Measurements from ENCODE around the gene PAK5. TPM values are rescaled to one million over a fixed set of nuclear protein-coding genes. Genes with fewer than 3 reads are reported as not detected.

The PAK5 gene
- total and polyA plus RNA-seq, 2 donors (not counting 1 experiment from before 2014, with no cell fraction given): not detected

- no peak overlapping the region for H3K4me3 Mint-ChIP-seq
- Histone ChIP-seq H3K27ac (ENCODE audit: low read length in 2 of 2) (no peak overlapping the region), H3K4me1 (ENCODE audit: control insufficient read depth in 2 of 2, insufficient read depth in 2 of 2, low read length in 2 of 2) (no peaks in the 10 kb centered on the region), H3K4me3 (ENCODE audit: control extremely low read depth in 1 of 5, extremely low read depth in 1 of 5, insufficient read depth in 1 of 5, low read depth in 2 of 5, low read length in 4 of 5) (no peak overlapping the region), H4K20me1 (ENCODE audit: control insufficient read depth, insufficient read depth, low read length, poor library complexity, severe bottlenecking) (no peaks in the 10 kb centered on the region), H3K36me3 (replicated peaks in 1 of 2; ENCODE audit: control extremely low read depth in 1 of 2, control insufficient read depth in 1 of 2, extremely low read depth in 1 of 2, insufficient read depth in 2 of 2, low read length in 1 of 2) (no peaks in the 10 kb centered on the region), H3K9me3 (ENCODE audit: control extremely low read depth in 1 of 3, control insufficient read depth in 2 of 3, insufficient read depth in 1 of 3, low read length in 2 of 3) (no peaks in the 10 kb centered on the region), H2AFZ (ENCODE audit: insufficient read depth, low read depth, low read length, poor library complexity, severe bottlenecking) (no peak overlapping the region), H3K9ac (ENCODE audit: low read length) (no peak overlapping the region), H3K4me2 (replicated peaks; ENCODE audit: low read depth, low read length, poor library complexity, severe bottlenecking) (no peak overlapping the region), H3K27me3 (replicated peaks in 1 of 4; ENCODE audit: control extremely low read depth in 1 of 4, control insufficient read depth in 3 of 4, insufficient read depth in 4 of 4, low read length in 3 of 4) (no peaks in the 10 kb centered on the region), H3K79me2 (ENCODE audit: control insufficient read depth, insufficient read depth, low read length) (no peaks in the 10 kb centered on the region)
- ChIA-PET CTCF (no interaction called here), POLR2A (no interaction called here)
- no peaks in the 10 kb centered on the region for H3K9me3 Mint-ChIP-seq (ENCODE audit: insufficient read depth)
- DNase-seq (no peak), ATAC-seq (ENCODE audit: low read depth) (no peak)
- no peak for TF ChIP-seq CTCF (IDR thresholded peaks at IDR 0.05)
- TF ChIP-seq EZH2 (IDR thresholded peaks at IDR 0.05; ENCODE audit: borderline replicate concordance, insufficient read depth, low read depth, low read length, poor library complexity, severe bottlenecking): no peak
- peaks cover 3% of the 10 kb centered on the region for H3K27me3 Mint-ChIP-seq
- H3K27ac Mint-ChIP-seq: no peak overlapping the region
- H3K4me1 Mint-ChIP-seq: no peaks in the 10 kb centered on the region
- intact Hi-C loops (cut with micrococcal nuclease): no loop called here
Observed at GRCh38 chr20:9686001-9686400, 152.9 kb downstream of the PAK5 start.

GRCh38 chr20:9685011-9685410 is 153.9 kb downstream of the PAK5 start:
- TF ChIP-seq CTCF (IDR thresholded peaks at IDR 0.05) (no peak), EZH2 (IDR thresholded peaks at IDR 0.05; ENCODE audit: borderline replicate concordance, insufficient read depth, low read depth, low read length, poor library complexity, severe bottlenecking) (no peak)
- Histone ChIP-seq H3K4me3 (ENCODE audit: control extremely low read depth in 1 of 5, extremely low read depth in 1 of 5, insufficient read depth in 1 of 5, low read depth in 2 of 5, low read length in 4 of 5) (no peak overlapping the region), H4K20me1 (ENCODE audit: control insufficient read depth, insufficient read depth, low read length, poor library complexity, severe bottlenecking) (no peaks in the 10 kb centered on the region), H3K27me3 (replicated peaks in 1 of 4; ENCODE audit: control extremely low read depth in 1 of 4, control insufficient read depth in 3 of 4, insufficient read depth in 4 of 4, low read length in 3 of 4) (no peaks in the 10 kb centered on the region), H3K79me2 (ENCODE audit: control insufficient read depth, insufficient read depth, low read length) (no peaks in the 10 kb centered on the region), H3K4me1 (ENCODE audit: control insufficient read depth in 2 of 2, insufficient read depth in 2 of 2, low read length in 2 of 2) (no peaks in the 10 kb centered on the region), H3K4me2 (replicated peaks; ENCODE audit: low read depth, low read length, poor library complexity, severe bottlenecking) (no peak overlapping the region), H2AFZ (ENCODE audit: insufficient read depth, low read depth, low read length, poor library complexity, severe bottlenecking) (no peak overlapping the region), H3K27ac (ENCODE audit: low read length in 2 of 2) (no peak overlapping the region), H3K9me3 (ENCODE audit: control extremely low read depth in 1 of 3, control insufficient read depth in 2 of 3, insufficient read depth in 1 of 3, low read length in 2 of 3) (no peaks in the 10 kb centered on the region), H3K9ac (ENCODE audit: low read length) (no peak overlapping the region), H3K36me3 (replicated peaks in 1 of 2; ENCODE audit: control extremely low read depth in 1 of 2, control insufficient read depth in 1 of 2, extremely low read depth in 1 of 2, insufficient read depth in 2 of 2, low read length in 1 of 2) (no peaks in the 10 kb centered on the region)
- DNase-seq (no peak), ATAC-seq (ENCODE audit: low read depth) (no peak)
- no peaks in the 10 kb centered on the region for H3K4me1 Mint-ChIP-seq
- no peak overlapping the region for H3K4me3 Mint-ChIP-seq
- ChIA-PET CTCF (no interaction called here), POLR2A (no interaction called here)
- peaks cover 3% of the 10 kb centered on the region for H3K27me3 Mint-ChIP-seq
- H3K27ac Mint-ChIP-seq: no peak overlapping the region
- intact Hi-C loops (cut with micrococcal nuclease): no loop called here
- H3K9me3 Mint-ChIP-seq (ENCODE audit: insufficient read depth): no peaks in the 10 kb centered on the region

Data from B cell (primary cell).